ENCODE data around the gene LMAN2. TPM values are rescaled to one million over a fixed set of nuclear protein-coding genes. Genes with fewer than 3 reads are reported as not detected.
"Not testable (repeated sequence)": the region's sequence is repeated elsewhere in the genome, so short reads cannot be mapped to it uniquely, and the experiment has no call there.

The LMAN2 gene
- total RNA-seq, 4 donors from 2014 or later: 309 to 465 (median 383) TPM

- TF ChIP-seq CTCF (IDR thresholded peaks at IDR 0.05) (no peak), POLR2A (IDR thresholded peaks at IDR 0.05) (no peak)
- WGBS, 2 donors: 83 to 85% methylated on average over 6 of the region's 6 CpGs
- intact Hi-C loops (cut with DNase I): no loop called here
- H3K4me1 ChIP-seq: no peaks in the 10 kb centered on the region
- H3K4me3 ChIP-seq (replicated peaks in 1 of 3): no peak overlapping the region
- H3K27ac ChIP-seq: no peak overlapping the region
- no peaks in the 10 kb centered on the region for H3K36me3 ChIP-seq
- H3K9me3 ChIP-seq: no peaks in the 10 kb centered on the region
- DNase-seq: no peak
- H3K27me3 ChIP-seq: no peaks in the 10 kb centered on the region
Measured at GRCh38 chr5:177380805-177381126, 29.3 kb upstream of the LMAN2 start.

- intact Hi-C loops (cut with DNase I): no loop called here
- no peak overlapping the region for H3K27ac ChIP-seq
- H3K36me3 ChIP-seq: no peaks in the 10 kb centered on the region
- no peaks in the 10 kb centered on the region for H3K9me3 ChIP-seq
- no peak overlapping the region for H3K4me3 ChIP-seq (replicated peaks in 1 of 3)
- no peak for TF ChIP-seq CTCF (IDR thresholded peaks at IDR 0.05)
- TF ChIP-seq POLR2A (IDR thresholded peaks at IDR 0.05): no peak
- 87 to 91% methylated on average over 15 of the region's 15 CpGs for WGBS, 2 donors
- no peaks in the 10 kb centered on the region for H3K4me1 ChIP-seq
- no peaks in the 10 kb centered on the region for H3K27me3 ChIP-seq
- no peak for DNase-seq
Measured at GRCh38 chr5:177378884-177379883, 27.7 kb upstream of the LMAN2 start.

- Histone ChIP-seq H3K4me3 (replicated peaks in 1 of 3) (no peak overlapping the region), H3K4me1 (no peaks in the 10 kb centered on the region), H3K27me3 (no peaks in the 10 kb centered on the region), H3K27ac (no peak overlapping the region), H3K36me3 (no peaks in the 10 kb centered on the region), H3K9me3 (no peaks in the 10 kb centered on the region)
- intact Hi-C loops (cut with DNase I): no loop called here
- no peak for TF ChIP-seq CTCF (IDR thresholded peaks at IDR 0.05)
- TF ChIP-seq POLR2A (IDR thresholded peaks at IDR 0.05): no peak
- DNase-seq: no peak
- 87 to 92% methylated on average over 5 to 6 of the region's 8 CpGs for WGBS, 2 donors
Measured at GRCh38 chr5:177377851-177378776, 26.6 kb upstream of the LMAN2 start.

GRCh38 chr5:177376107-177376506 lies 24.6 kb upstream of the LMAN2 start:
- intact Hi-C loops (cut with DNase I): no loop called here
- TF ChIP-seq CTCF (IDR thresholded peaks at IDR 0.05) (no peak), POLR2A (IDR thresholded peaks at IDR 0.05) (no peak)

GRCh38 chr5:177375516-177375915 lies 24.0 kb upstream of the LMAN2 start:
- intact Hi-C loops (cut with DNase I): not testable (repeated sequence)
- 77 to 78% methylated on average over 5 of the region's 5 CpGs for WGBS, 2 donors

More at GRCh38 chr5:177376107-177376506, 24.6 kb upstream of the LMAN2 start:
- Histone ChIP-seq H3K36me3 (no peaks in the 10 kb centered on the region), H3K27ac (no peak overlapping the region), H3K4me3 (replicated peaks in 1 of 3) (no peak overlapping the region), H3K27me3 (no peaks in the 10 kb centered on the region), H3K9me3 (no peaks in the 10 kb centered on the region), H3K4me1 (peaks cover 4% of the 10 kb centered on the region in 2 donors)
- DNase-seq: no peak
- 85 to 87% methylated on average over 11 of the region's 11 CpGs for WGBS, 2 donors

More at GRCh38 chr5:177375516-177375915, 24.0 kb upstream of the LMAN2 start:
- not testable (repeated sequence) for H3K4me1 ChIP-seq; H3K36me3 ChIP-seq; H3K27me3 ChIP-seq; H3K9me3 ChIP-seq; H3K27ac ChIP-seq; DNase-seq; H3K4me3 ChIP-seq (replicated peaks in 1 of 3)
